ENCODE results near the gene TMEM232. TPM values are rescaled to one million over a fixed set of nuclear protein-coding genes. Genes with fewer than 3 reads are reported as not detected.

TMEM232 gene
- total RNA-seq, 2 donors from 2014 or later = 3.1 to 3.7 TPM

GRCh38 chr5:110463106-110463505 lies 263.4 kb downstream of the TMEM232 start:
- intact Hi-C loops (cut with DNase I, micrococcal nuclease) = no loop called here
- DNase-seq (no peak), ATAC-seq (no peak)

DNA sequence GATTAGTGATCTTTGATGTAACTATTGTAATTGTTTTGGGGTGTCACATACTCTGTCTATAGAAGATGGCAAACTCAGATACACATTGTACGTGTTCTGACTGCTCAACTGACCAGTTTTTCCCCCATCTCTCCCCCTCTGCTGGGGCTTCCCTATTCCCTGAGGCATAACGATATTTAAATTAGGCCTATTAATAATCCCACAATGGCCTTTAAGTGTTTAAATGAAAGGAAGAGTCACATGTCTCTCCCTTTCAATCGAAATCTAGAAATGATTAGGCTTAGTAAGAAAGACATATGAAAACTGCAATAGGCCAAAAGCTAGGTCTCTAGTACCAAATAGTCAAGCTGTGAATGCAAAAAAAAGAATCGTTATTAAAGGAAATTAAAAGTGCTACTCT lies 265.6 kb downstream of the TMEM232 start:
- intact Hi-C loops (cut with DNase I, micrococcal nuclease) = no loop called here
- DNase-seq = no peak
- no peak for ATAC-seq

DNA sequence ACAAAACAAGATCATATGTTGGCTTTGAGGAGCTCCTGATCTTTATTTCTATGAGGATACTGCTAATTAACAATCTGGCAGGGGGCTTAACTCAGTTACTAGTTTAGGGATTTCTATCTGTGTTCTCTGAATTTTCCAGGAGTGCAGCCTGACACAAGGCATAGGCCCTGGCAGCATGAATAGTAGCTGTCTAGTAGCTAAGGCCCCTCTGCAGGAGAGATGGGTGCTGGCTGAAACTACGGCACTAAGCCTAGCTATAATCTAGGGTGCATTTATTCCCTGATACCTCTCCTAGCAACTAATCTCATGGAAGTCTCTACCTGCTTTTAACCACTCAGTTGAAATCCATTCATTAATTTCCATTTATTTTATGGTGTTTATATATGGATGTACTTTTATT lies 268.2 kb downstream of the TMEM232 start:
- intact Hi-C loops (cut with DNase I, micrococcal nuclease) = no loop called here
- ATAC-seq (no peak), DNase-seq (no peak)

- no peak for ATAC-seq
- DNase-seq = no peak
Measured at GRCh38 chr5:110442856-110443255, 283.6 kb downstream of the TMEM232 start.

GRCh38 chr5:110441035-110441434 lies 285.4 kb downstream of the TMEM232 start:
- intact Hi-C loops (cut with DNase I, micrococcal nuclease) = no loop called here
- no peak for DNase-seq
- no peak for ATAC-seq

More at GRCh38 chr5:110442856-110443255, 283.6 kb downstream of the TMEM232 start:
- intact Hi-C loops (cut with DNase I, micrococcal nuclease) = no loop called here

DNA sequence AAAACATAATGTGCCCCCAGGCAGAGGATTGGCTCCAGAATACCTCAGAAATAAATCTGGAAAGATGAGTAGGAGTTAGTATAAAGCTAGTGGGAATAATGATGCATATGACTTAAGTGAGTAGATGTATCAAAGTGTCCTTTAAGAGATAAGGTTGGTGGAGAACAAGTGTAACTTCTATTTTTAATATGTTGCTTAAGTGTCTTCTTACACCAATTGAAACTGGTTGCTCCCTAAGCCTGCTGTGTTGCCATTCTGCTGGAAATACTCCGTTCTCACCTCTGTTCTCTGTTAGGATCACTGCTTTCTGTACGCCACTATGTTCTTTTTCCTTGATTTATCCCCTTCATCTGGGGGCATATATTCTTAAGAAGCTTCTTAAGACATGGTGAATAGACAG lies 286.4 kb downstream of the TMEM232 start:
- ATAC-seq = no peak
- intact Hi-C loops (cut with DNase I, micrococcal nuclease) = no loop called here
- no peak for DNase-seq

GRCh38 chr5:110439296-110439695 lies 287.2 kb downstream of the TMEM232 start:
- intact Hi-C loops (cut with DNase I, micrococcal nuclease) = no loop called here
- no peak for ATAC-seq
- no peak for DNase-seq

DNA sequence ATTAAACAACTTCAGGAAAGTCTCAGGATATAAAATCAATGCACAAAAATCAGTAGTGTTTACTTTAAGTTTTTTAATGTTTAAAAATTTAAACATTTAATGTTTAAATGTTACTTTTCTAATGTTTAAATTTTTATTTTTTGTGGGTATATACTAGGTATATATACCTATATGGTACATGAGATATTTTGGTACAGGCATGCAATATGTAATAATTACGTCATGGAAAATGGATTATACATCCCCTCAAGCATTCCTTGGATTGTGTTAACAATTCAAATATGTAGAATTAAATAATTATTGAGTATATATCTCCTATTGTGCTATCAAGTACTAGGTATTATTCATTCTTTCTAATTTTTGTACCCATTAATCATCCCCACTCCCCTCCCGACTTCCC lies 291.3 kb downstream of the TMEM232 start:
- DNase-seq = no peak
- intact Hi-C loops (cut with DNase I, micrococcal nuclease) = no loop called here
- ATAC-seq = no peak

DNA sequence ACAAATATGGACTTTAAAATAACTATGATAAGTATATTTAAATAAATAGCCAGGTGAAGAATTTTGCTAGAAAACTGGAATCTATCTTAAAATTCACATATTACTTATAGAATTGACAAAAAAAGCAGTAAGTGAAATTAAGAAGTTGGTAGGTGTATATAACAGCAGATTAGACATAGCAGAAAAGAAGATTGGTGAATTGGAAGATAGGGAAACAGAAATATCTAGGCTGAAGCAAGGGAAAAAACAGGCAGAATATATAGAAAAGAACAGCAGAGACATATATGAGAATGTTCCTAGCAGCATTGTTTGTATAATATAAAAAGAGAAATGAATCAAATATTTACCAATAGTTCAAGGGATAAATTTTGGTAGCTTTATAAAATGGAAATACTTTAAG lies 294.9 kb downstream of the TMEM232 start:
- intact Hi-C loops (cut with DNase I, micrococcal nuclease) = no loop called here
- DNase-seq (no peak), ATAC-seq (no peak)

DNA sequence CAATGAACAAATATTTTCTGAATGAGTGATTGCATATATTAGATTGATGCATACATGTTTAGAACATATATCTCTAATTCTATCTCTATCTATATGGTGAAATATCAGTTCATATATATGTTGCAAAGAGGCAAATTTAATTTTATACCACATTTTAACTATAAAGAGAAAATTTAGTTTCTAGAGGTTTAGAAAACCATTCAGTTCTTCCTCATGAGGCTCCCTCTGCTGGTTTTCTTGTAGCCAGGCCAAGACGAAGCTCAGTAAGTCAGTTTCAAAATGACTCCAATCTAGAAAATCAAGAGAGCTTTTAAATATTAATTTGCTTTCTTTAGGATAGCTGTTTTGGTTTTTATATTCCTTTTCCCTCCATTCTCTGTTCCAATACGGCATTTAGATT lies 312.1 kb downstream of the TMEM232 start:
- no peak for DNase-seq
- intact Hi-C loops (cut with DNase I, micrococcal nuclease) = no loop called here
- no peak for ATAC-seq

DNA sequence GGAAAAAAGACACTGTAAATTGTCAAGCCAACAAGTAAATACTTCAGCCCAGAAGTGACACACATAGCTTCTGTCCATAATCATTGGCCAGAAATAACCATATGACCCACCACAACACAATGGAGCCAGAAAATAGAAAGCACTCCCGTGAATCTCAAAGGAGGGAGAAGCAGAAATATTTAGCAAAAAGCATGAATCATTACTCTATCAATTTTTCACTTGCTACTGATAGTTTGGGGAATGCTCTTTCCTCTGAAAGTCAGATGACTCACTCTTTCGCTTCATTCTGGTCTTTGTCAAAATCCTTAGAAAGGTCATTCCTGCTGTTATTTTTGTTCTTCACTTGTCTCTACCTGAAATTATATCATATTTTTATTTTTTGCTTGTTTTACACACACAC lies 312.6 kb downstream of the TMEM232 start:
- DNase-seq = no peak
- intact Hi-C loops (cut with DNase I, micrococcal nuclease) = no loop called here
- ATAC-seq = no peak

DNA sequence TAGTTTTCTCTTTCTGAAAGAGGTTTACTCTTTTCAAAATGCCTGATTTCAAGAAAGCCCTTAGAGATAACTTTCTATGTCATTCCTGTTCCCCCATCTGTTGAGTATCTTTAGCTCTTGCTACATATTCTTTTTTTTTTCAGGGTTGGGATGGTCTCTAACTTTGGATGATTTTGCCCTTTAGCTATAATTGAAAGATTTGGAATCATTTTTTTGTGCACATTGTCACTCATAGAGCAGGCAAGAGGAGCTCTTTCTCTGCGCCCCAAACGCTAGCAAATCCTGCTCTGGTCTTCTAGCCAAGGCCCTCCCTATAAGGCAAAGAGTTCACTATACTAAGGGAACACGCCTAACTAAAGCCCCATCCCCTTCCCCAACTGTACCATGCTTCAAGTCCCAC lies 316.9 kb downstream of the TMEM232 start:
- no peak for DNase-seq
- intact Hi-C loops (cut with DNase I, micrococcal nuclease) = no loop called here
- ATAC-seq = no peak

GRCh38 chr5:110402562-110402961 lies 323.9 kb downstream of the TMEM232 start:
- ATAC-seq = no peak
- intact Hi-C loops (cut with DNase I, micrococcal nuclease) = no loop called here
- DNase-seq = no peak

- intact Hi-C loops (cut with DNase I, micrococcal nuclease) = no loop called here
- no peak for ATAC-seq
- DNase-seq = no peak
Measured at GRCh38 chr5:110401881-110402280, 324.6 kb downstream of the TMEM232 start.

DNA sequence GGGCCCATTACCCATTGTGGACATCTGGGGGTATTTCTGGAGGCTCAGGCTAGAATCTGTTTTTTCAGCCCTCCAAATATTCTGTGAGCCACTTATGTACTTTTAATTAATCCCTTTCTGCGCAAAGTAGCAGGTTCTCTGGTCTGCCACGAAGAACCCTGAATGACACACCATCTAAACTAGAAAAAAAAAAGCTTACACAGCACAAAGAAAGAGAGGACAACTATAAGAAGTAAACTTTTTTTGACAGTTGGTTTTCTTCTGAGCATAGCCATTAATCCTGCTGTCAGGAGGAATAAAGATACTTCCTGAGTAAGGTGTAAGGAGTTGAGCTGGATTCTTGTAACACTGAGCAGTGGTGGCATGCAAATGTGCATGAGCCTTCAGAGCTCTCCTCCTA lies 327.5 kb downstream of the TMEM232 start:
- intact Hi-C loops (cut with DNase I, micrococcal nuclease) = no loop called here
- ATAC-seq = no peak
- DNase-seq = no peak

DNA sequence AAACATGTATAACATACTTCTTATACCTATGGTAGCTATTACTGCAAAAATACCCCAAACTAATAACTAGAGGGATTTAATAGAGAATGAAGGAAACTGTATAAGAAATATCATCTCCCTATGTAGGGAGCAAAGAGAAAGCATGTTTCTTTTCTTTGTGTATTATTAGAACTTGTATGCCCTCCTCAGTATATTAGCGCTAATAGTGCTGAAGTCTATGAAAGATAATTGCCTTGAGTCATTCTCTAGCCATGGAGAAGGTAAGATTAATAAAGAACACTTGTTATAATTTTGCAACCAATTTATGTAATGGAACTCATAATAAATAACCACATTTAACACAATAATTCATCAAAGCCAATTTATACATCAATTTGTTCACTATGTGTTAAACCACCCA lies 329.2 kb downstream of the TMEM232 start:
- DNase-seq = no peak
- no peak for ATAC-seq

GRCh38 chr5:110386782-110387181 lies 339.7 kb downstream of the TMEM232 start:
- intact Hi-C loops (cut with DNase I, micrococcal nuclease) = no loop called here
- no peak for ATAC-seq
- no peak for DNase-seq

More for the DNA sequence above, 329.2 kb downstream of the TMEM232 start:
- intact Hi-C loops (cut with DNase I, micrococcal nuclease) = no loop called here

- intact Hi-C loops (cut with DNase I, micrococcal nuclease) = no loop called here
- ATAC-seq (no peak), DNase-seq (no peak)
Measured at GRCh38 chr5:110383231-110383630, 343.2 kb downstream of the TMEM232 start.

- no peak for DNase-seq
- ATAC-seq = no peak
- intact Hi-C loops (cut with DNase I, micrococcal nuclease) = no loop called here
Measured at GRCh38 chr5:110377943-110378342, 348.5 kb downstream of the TMEM232 start.

DNA sequence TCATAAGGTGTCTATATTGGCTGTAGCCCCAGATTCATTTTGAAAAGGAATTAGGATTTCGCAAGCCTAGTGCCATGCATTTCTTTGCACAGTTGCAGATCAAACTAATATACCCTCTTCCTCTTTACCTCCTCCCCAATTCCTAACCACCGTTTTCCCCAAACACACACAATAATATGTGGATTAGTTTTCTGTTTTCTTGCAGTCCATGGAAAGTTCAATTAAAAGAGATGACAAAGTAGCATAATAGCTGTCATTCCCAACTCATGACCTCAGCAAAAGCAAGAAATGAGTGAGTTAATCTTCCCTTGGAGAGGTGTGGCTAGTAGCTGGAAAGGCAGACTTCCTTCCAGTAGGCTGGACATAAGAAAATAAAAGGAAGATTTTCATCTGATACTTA lies 349.1 kb downstream of the TMEM232 start:
- intact Hi-C loops (cut with DNase I, micrococcal nuclease) = no loop called here
- no peak for ATAC-seq
- DNase-seq = no peak

GRCh38 chr5:110376281-110376951 lies 350.1 kb downstream of the TMEM232 start:
- intact Hi-C loops (cut with DNase I, micrococcal nuclease) = no loop called here
- DNase-seq (no peak), ATAC-seq (no peak)

- intact Hi-C loops (cut with DNase I, micrococcal nuclease) = no loop called here
- ATAC-seq (no peak), DNase-seq (no peak)
Measured at GRCh38 chr5:110371725-110372041, 354.8 kb downstream of the TMEM232 start.
